Astrocyte (in vitro differentiated cells and primary cell): Measurements from ENCODE around the gene SFRP2. TPM values are rescaled to one million over a fixed set of nuclear protein-coding genes. Genes with fewer than 3 reads are reported as not detected.

Source experiments
- DNase-seq: peaks from one replicate; pipeline ENCODE4 v3.0.0-alpha.2; 2010; ENCODE audit warnings: low read depth
- FAIRE-seq: peaks from 2 replicates; lab custom pipeline; 2011; peaks lifted over from hg19 to GRCh38; lab: Jason Lieb, UNC
- H2AFZ ChIP-seq: 2 replicates; pipeline ENCODE4 v1.6.0; 2012; ENCODE audit warnings: low read depth, low read length, inconsistent platforms
- H3K27ac ChIP-seq: 2 replicates; pipeline ENCODE4 v1.5.1; 2011; ENCODE audit warnings: low read depth, low read length, inconsistent platforms
- H3K27me3 ChIP-seq: 2 replicates; pipeline ENCODE4 v1.6.0; 2011; ENCODE audit warnings: low read length, inconsistent platforms; ENCODE audit not compliant: insufficient read depth
- H3K36me3 ChIP-seq: 2 replicates; pipeline ENCODE4 v1.5.1; 2011; ENCODE audit warnings: low read length, inconsistent platforms; ENCODE audit not compliant: insufficient read depth
- H3K4me1 ChIP-seq: 2 replicates; pipeline ENCODE4 v1.5.1; 2011; ENCODE audit warnings: low read length, inconsistent platforms; ENCODE audit not compliant: insufficient read depth
- H3K4me2 ChIP-seq: 2 replicates; pipeline ENCODE4 v1.6.0; 2012; ENCODE audit warnings: low read length, inconsistent platforms
- H3K4me3 ChIP-seq: 2 replicates; pipeline ENCODE4 v1.5.1; 2011; ENCODE audit warnings: low read depth, mild to moderate bottlenecking, low read length, inconsistent platforms; ENCODE audit not compliant: insufficient read depth
- H3K79me2 ChIP-seq: 2 replicates; pipeline ENCODE4 v1.6.0; 2012; ENCODE audit warnings: mild to moderate bottlenecking, low read length, inconsistent platforms; ENCODE audit not compliant: insufficient read depth
- H3K9ac ChIP-seq: 2 replicates; pipeline ENCODE4 v1.6.0; 2012; ENCODE audit warnings: mild to moderate bottlenecking, low read length, inconsistent platforms
- H3K9me3 ChIP-seq: 2 replicates; pipeline ENCODE4 v1.5.1; 2012; ENCODE audit warnings: low read depth, mild to moderate bottlenecking, low read length, inconsistent platforms; ENCODE audit not compliant: insufficient read depth
- H4K20me1 ChIP-seq: 2 replicates; pipeline ENCODE4 v1.6.0; 2012; ENCODE audit warnings: low read length, inconsistent platforms; ENCODE audit not compliant: insufficient read depth
- H3K27ac Mint-ChIP-seq: one replicate; pipeline ENCODE4 v1.8.0; 2021; ENCODE audit warnings: mild to moderate bottlenecking, mixed read lengths; ENCODE audit not compliant: unreplicated experiment
- H3K27me3 Mint-ChIP-seq: one replicate; pipeline ENCODE4 v1.8.0; 2021; ENCODE audit warnings: low read depth, mixed read lengths; ENCODE audit not compliant: unreplicated experiment
- H3K36me3 Mint-ChIP-seq: one replicate; pipeline ENCODE4 v1.8.0; 2021; ENCODE audit warnings: low read depth, mixed read lengths; ENCODE audit not compliant: unreplicated experiment
- H3K4me1 Mint-ChIP-seq: one replicate; pipeline ENCODE4 v1.8.0; 2021; ENCODE audit warnings: low read depth, mixed read lengths; ENCODE audit not compliant: unreplicated experiment
- H3K4me3 Mint-ChIP-seq: one replicate; pipeline ENCODE4 v1.8.0; 2021; ENCODE audit warnings: mild to moderate bottlenecking, moderate library complexity, mixed read lengths; ENCODE audit not compliant: unreplicated experiment
- H3K9me3 Mint-ChIP-seq: one replicate; pipeline ENCODE4 v1.8.0; 2021; ENCODE audit warnings: mild to moderate bottlenecking, mixed read lengths; ENCODE audit not compliant: unreplicated experiment
- CTCF ChIP-seq: IDR thresholded peaks from 2 replicates; pipeline ENCODE4 v1.5.1; 2011; ENCODE audit warnings: low read depth, mild to moderate bottlenecking, inconsistent platforms, low read length, moderate library complexity; ENCODE audit not compliant: insufficient read depth
- EZH2 ChIP-seq: IDR thresholded peaks from 2 replicates; pipeline ENCODE4 v1.6.1; 2012; ENCODE audit warnings: mild to moderate bottlenecking, low read length, inconsistent platforms; ENCODE audit not compliant: insufficient read depth
- total RNA-seq: library from RNA; stranded (reverse); gene quantifications from 2 replicates; pipeline ENCODE4 v1.2.1, GENCODE V29; 2021

SFRP2 gene
- total RNA-seq, 1 donor from 2014 or later, result 92.8 TPM

GRCh38 chr4:153785910-153786721, 2.8 kb downstream of the SFRP2 start:
- DNase-seq (peak; percentile 30), FAIRE-seq (peak; percentile 92)
- Histone ChIP-seq H3K4me3 (no peak overlapping the region), H3K4me2 (no peak overlapping the region), H3K9ac (no peak overlapping the region), H4K20me1 (no peaks in the 10 kb centered on the region), H3K36me3 (no peaks in the 10 kb centered on the region), H3K27ac (no peak overlapping the region), H3K4me1 (peaks cover 9% of the 10 kb centered on the region), H3K79me2 (no peaks in the 10 kb centered on the region), H3K9me3 (no peaks in the 10 kb centered on the region), H3K27me3 (peaks cover 54% of the 10 kb centered on the region), H2AFZ (no peak overlapping the region)
- Mint-ChIP-seq H3K27me3 (peaks cover 16% of the 10 kb centered on the region), H3K36me3 (peaks cover 2% of the 10 kb centered on the region), H3K4me1 (peaks cover 2% of the 10 kb centered on the region), H3K4me3 (peak overlapping the region; percentile 87), H3K9me3 (no peaks in the 10 kb centered on the region), H3K27ac (no peak overlapping the region)
- peak; percentile 49 for TF ChIP-seq CTCF
- no peak for TF ChIP-seq EZH2

- H3K36me3 ChIP-seq, result no peaks in the 10 kb centered on the region
- no peak overlapping the region for H3K4me3 Mint-ChIP-seq
- H3K36me3 Mint-ChIP-seq, result no peaks in the 10 kb centered on the region
- DNase-seq (no peak), FAIRE-seq (no peak)
- H3K4me1 Mint-ChIP-seq, result peaks cover 4% of the 10 kb centered on the region
- H3K79me2 ChIP-seq, result no peaks in the 10 kb centered on the region
- H3K9ac ChIP-seq, result no peak overlapping the region
- no peak overlapping the region for H3K27ac ChIP-seq
- H3K9me3 Mint-ChIP-seq, result no peaks in the 10 kb centered on the region
- peaks cover 41% of the 10 kb centered on the region for H3K27me3 ChIP-seq
- no peak overlapping the region for H2AFZ ChIP-seq
- H3K27ac Mint-ChIP-seq, result no peak overlapping the region
- no peak overlapping the region for H3K4me2 ChIP-seq
- no peak overlapping the region for H3K4me3 ChIP-seq
- H3K4me1 ChIP-seq, result peaks cover 7% of the 10 kb centered on the region
- H4K20me1 ChIP-seq, result no peaks in the 10 kb centered on the region
- H3K27me3 Mint-ChIP-seq, result peaks cover 9% of the 10 kb centered on the region
- no peaks in the 10 kb centered on the region for H3K9me3 ChIP-seq
- TF ChIP-seq CTCF (no peak), EZH2 (no peak)
Observed at GRCh38 chr4:153784166-153784699, 4.7 kb downstream of the SFRP2 start.

- Mint-ChIP-seq H3K4me1 (peaks cover 4% of the 10 kb centered on the region), H3K9me3 (no peaks in the 10 kb centered on the region), H3K27me3 (no peaks in the 10 kb centered on the region), H3K36me3 (no peaks in the 10 kb centered on the region), H3K27ac (no peak overlapping the region), H3K4me3 (no peak overlapping the region)
- Histone ChIP-seq H2AFZ (no peak overlapping the region), H3K79me2 (no peaks in the 10 kb centered on the region), H3K9me3 (no peaks in the 10 kb centered on the region), H3K4me1 (peaks cover 4% of the 10 kb centered on the region), H3K27ac (no peak overlapping the region), H3K4me2 (peak overlapping the region; percentile 33), H3K27me3 (peaks cover 24% of the 10 kb centered on the region), H3K9ac (no peak overlapping the region), H3K36me3 (no peaks in the 10 kb centered on the region), H4K20me1 (no peaks in the 10 kb centered on the region), H3K4me3 (no peak overlapping the region)
- DNase-seq (no peak), FAIRE-seq (no peak)
- TF ChIP-seq EZH2 (no peak), CTCF (no peak)
Observed at GRCh38 chr4:153782581-153782980, 6.3 kb downstream of the SFRP2 start.
